ENCODE data around the gene ZFYVE28. TPM values are rescaled to one million over a fixed set of nuclear protein-coding genes. Genes with fewer than 3 reads are reported as not detected.

Gene ZFYVE28
- total and polyA plus RNA-seq, 10 of the 15 experiments (the other 5 are each of a cell fraction or from before 2014, with no cell fraction given) = 0.06 to 1.9 (median 0.22) TPM; not detected in 1

GRCh38 chr4:2462218-2462991 is 44.0 kb upstream of the ZFYVE28 start (continued):
- TF ChIP-seq ZNF687 (IDR thresholded peaks at IDR 0.05) (peak; percentile 63), GATAD2B (conservative IDR thresholded peaks at IDR 0.05; ENCODE audit: low read depth) (peak; percentile 78), BMI1 (IDR thresholded peaks at IDR 0.05; ENCODE audit: borderline replicate concordance) (no peak), RELA (IDR thresholded peaks at IDR 0.05; ENCODE audit: borderline replicate concordance, partially characterized antibody) (no peak)

GRCh38 chr4:2461246-2461960 is 43.0 kb upstream of the ZFYVE28 start:
- H4K20me1 ChIP-seq (ENCODE audit: control insufficient read depth, insufficient read depth) = no peaks in the 10 kb centered on the region
- BruUV-seq (replicated peaks) = no TSS peak
- H3K36me3 ChIP-seq (ENCODE audit: control insufficient read depth in 2 of 2, insufficient read depth in 2 of 2, low read length in 1 of 2) = no peaks in the 10 kb centered on the region
- ChIA-PET CTCF (interaction anchor here (1.1 to 1.5 kb wide), 2 partner anchors 19 to 26 kb away, joined by 4 read pairs; no protein-coding TSS in a partner anchor), POLR2A (no interaction called here), RAD21 (ENCODE audit: unreplicated experiment) (no interaction called here), SMC1A (ENCODE audit: uncharacterized antibody, unreplicated experiment) (interaction anchor here (1.2 kb wide), 1 partner anchor 12 kb away, joined by 3 read pairs; no protein-coding TSS in a partner anchor)
- no peak overlapping the region for H3K4me2 ChIP-seq (ENCODE audit: control insufficient read depth, insufficient read depth)
- intact Hi-C loops (cut with micrococcal nuclease; ENCODE audit: unreplicated experiment) (no loop called here), in situ Hi-C loops (cut with MboI) (no loop called here)
- no peak for ATAC-seq
- H3K27me3 ChIP-seq (replicated peaks in 1 of 2; ENCODE audit: control insufficient read depth in 2 of 2, insufficient read depth in 2 of 2, low read length in 1 of 2) = no peaks in the 10 kb centered on the region; a peak in 2 of 4 replicates
- TF ChIP-seq FOXM1 (IDR thresholded peaks at IDR 0.05; ENCODE audit: low read depth, low read length) (no peak), ATF7 (IDR thresholded peaks at IDR 0.05; ENCODE audit: low read depth) (no peak), STAT1 (conservative IDR thresholded peaks at IDR 0.05) (no peak), BMI1 (IDR thresholded peaks at IDR 0.05; ENCODE audit: borderline replicate concordance) (no peak)
- H3K4me3 ChIP-seq = no peak overlapping the region
- WGBS (ENCODE audit: insufficient coverage, insufficient replicate concordance, low lambda C conversion rate, missing lambda C conversion rate) = 70% methylated on average over 15 of the region's 15 CpGs
- H3K9me3 ChIP-seq (replicated peaks; ENCODE audit: control insufficient read depth, insufficient read depth, low read length) = no peaks in the 10 kb centered on the region
- DNase-seq (ENCODE audit: low read depth, low spot score) = no peak
- no peak overlapping the region for H3K27ac ChIP-seq (ENCODE audit: control insufficient read depth, insufficient read depth)
- peaks cover 4% of the 10 kb centered on the region for H3K4me1 ChIP-seq (ENCODE audit: control insufficient read depth, insufficient read depth, low read length)
- H2AFZ ChIP-seq (ENCODE audit: control insufficient read depth, low read depth, low read length) = no peak overlapping the region
- no peaks in the 10 kb centered on the region for H3K79me2 ChIP-seq (ENCODE audit: control insufficient read depth, insufficient read depth, low read length)
- H3K9ac ChIP-seq (ENCODE audit: control insufficient read depth, insufficient read depth, low read length) = no peak overlapping the region
- no peak for FAIRE-seq

All from GM12878 (cell line).